ENCODE data around the gene CLIC1.

Gene CLIC1

DNA sequence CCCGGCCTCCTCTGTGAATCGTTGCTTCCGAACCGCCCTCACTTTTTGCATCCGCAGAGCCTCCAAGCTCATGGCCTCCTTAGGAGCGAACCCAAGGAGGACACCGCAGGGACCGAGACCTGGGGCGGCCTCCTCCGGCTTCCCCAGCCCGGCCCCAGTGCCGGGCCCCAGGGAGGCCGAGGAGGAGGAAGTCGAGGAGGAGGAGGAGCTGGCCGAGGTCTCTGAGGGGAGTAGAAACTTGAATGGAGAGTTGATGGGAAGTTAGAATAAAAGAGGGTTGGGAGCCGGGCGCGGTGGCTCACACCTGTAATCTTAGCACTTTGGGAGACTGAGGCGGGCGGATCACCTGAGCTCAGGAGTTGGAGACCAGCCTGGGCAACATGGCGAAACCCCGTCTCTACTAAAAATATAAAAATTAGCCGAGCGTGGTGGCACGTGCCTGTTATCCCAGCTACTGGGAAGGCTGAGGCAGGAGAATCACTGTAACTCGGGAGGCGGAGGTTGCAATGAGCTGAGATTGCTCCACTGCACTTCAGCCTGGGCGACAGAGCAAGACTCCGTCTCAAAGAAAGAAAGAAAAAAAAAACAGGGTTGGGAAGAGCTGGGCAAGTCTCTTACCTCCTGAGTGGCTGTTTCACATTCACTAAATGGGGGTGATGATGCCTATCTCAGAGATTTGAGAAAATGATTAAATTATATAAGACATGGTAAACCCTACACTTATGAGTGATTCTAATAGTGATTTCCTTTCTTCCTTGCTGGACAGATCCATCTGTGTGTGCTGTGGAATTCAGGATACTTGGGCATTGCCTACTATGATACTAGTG, 4.3 kb upstream of the CLIC1 start:
- no peak for DNase-seq (ENCODE audit: low read depth)

DNA sequence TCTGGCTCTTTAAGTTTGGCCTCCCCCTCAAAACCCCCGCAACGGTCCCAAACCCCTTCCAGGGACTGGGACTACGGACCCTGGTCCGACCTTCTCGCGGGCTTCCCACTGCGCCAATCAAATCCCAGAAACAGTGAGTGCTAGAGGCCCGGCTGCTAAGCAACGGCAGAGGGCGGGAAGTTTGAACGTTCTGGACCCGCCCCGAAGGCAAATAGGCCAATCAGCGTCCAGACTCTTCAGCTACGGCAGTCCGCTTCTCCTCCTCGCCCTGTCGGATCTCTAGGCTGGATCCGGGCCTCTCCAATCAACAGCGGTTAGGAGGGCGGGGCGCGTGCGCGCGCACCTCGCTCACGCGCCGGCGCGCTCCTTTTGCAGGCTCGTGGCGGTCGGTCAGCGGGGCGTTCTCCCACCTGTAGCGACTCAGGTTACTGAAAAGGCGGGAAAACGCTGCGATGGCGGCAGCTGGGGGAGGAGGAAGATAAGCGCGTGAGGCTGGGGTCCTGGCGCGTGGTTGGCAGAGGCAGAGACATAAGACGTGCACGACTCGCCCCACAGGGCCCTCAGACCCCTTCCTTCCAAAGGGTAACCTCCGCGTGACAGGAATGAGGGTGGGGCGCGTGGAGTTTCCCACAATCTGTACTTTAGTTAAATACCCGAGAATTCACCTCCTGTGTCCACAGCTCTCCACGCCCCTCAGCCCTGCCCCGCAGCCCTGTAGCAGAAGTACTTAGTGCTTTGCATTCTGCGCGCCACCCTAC, 3.5 kb upstream of the CLIC1 start, which contains the start of gene MSH5:
Gene MSH5 (plus strand): TSS at position 367 of the 758 bp plus-strand sequence. CDS start 462 bp downstream, outside the sequence.
- DNase-seq (ENCODE audit: low read depth): peak; percentile 97
- peak within 1 kb of the TSS; percentile 87 for H3K4me3 ChIP-seq (ENCODE audit: low read depth, low read length)

More for the DNA sequence above, 4.3 kb upstream of the CLIC1 start:
- peak overlapping the region; percentile 87 for H3K4me3 ChIP-seq (ENCODE audit: low read depth, low read length)

DNA sequence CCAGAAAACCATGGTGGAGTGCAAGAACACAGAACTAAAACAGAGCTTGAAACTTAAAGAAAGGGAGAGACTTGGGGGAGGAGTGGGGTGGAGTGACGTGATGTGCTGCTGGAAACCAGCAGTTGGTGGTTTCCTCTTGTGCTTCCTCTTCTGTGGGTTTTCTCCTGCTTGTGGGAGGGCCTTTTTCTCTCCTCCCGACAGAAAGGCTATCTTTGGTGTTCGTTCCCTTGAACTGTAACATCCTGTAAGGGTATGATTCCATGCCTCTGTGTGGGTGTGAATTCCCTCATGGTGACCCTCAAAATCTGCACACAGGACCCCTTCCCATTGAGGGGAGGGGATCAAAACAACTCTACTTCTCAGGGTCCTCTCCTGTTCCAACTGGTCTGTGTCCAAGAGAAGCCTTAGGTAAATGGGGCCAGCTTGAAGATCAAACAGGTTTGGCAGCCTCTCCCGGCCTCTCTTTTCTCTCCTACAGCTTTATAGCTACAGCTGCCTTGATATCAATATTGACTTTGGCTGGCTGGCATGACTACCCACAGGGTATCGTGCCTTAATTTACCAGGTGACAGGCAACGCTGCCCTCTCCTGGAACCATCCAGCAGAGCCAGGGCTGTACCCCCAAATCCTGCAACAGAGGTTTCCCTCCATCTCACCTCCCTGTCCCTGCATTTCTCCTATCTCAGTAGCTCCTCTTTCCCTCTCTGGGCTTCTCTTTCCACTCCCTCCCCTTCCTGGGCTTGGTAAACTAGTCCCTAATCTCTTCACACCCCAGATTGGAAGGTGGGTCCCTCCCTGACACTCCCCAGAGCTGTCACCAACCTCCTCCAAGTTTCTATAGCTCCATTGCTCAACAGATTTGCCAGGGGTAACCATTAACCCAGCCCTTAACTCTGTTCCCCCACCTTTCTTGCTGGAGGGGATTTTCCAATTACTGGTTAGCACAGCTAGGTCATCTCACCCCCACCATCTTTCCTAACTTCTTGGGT, 2.0 kb upstream of the CLIC1 start:
- H3K4me3 ChIP-seq (ENCODE audit: low read depth, low read length): peak overlapping the region; percentile 26
- DNase-seq (ENCODE audit: low read depth): peak; percentile 62

DNA sequence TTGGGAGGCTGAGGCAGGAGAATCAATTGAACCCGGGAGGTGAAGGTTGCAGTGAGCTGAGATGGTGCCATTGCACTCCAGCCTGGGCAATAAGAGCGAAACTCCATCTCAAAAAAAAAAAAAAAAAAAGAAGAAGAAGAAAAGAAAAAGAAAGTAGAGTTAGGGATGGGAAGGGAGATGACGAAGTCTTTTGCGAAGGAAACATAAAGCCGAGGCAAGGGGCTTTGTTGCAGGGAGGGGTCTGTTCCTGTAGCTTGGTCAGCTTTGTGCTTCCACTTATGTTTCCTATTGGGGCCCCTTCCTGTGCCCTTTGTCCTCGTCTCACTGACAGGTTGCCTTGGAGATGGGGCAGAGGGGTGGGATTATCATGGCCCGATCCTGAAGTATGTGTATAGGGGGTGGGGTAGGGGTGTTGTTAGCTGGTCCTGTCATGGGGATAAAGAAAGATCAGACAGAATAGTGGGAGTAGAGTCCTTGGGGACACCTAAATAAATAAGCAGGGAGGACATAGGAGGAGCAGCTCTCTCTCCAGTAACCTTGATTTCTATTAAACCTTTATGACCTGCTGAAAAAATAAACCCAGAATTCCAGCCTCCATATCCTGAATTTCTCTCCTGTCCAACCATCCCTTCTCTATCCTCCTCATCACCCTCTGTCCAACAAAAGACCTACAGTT, 1.1 kb upstream of the CLIC1 start:
- peak overlapping the region; percentile 26 for H3K4me3 ChIP-seq (ENCODE audit: low read depth, low read length)
- DNase-seq (ENCODE audit: low read depth): no peak

DNA sequence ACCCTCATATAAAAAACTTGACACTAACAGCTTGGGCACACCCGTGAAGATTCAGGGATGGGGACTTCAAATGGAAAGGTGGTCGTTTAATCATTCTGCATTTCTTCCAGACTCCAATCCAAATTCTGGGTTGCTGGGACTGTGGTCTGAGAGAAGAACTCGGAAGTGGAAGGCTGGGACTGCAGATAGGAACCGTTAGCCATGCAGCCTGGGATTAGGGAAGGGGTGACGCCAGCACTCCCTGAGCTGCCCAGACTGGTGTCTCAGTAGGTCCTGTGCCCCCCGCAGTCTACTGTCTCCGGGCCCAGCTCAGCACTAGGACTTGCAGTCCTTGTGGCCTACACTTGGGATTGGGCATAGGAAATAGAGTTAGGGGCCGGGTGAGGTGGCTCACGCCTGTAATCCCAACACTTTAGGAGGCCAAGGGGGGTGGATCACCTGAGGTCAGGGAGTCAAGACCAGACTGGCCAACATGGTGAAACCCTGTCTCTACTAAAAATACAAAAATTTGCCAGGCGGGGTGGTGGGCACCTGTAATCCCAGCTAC, 511 bp upstream of the CLIC1 start:
- H3K4me3 ChIP-seq (ENCODE audit: low read depth, low read length): peak overlapping the region; percentile 99
- DNase-seq (ENCODE audit: low read depth): no peak

DNA sequence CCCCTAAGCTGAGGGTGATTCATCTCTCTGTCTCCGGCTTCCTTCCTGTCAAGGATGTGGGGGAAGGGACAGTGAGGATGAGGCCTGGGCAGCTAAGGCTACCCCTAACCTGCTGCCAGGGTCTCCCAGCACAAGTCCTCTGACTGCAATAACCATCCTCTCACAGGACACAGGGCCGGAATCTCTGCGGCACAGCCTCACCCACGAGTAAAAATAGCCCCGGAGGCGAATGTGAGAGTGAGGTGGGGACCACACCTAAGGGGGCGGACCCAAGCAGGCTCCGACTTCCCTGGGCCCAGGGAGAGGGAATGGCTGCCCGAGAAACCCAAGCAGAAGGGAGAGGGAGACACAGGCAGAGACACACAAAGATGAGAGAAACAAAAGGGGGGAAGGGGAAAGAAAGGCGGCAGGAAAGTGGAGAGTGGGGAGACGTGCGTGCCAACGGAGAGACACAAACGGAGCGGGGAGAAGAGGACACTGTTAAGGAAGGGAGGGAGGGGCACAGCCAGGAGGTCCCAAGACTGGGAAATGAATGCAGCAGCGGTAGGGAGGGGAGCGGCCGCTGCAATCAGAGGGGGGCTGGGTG, 1.4 kb downstream of the CLIC1 start:
- H3K4me3 ChIP-seq (ENCODE audit: low read depth, low read length): peak overlapping the region; percentile 99
- peak; percentile 29 for DNase-seq (ENCODE audit: low read depth)

DNA sequence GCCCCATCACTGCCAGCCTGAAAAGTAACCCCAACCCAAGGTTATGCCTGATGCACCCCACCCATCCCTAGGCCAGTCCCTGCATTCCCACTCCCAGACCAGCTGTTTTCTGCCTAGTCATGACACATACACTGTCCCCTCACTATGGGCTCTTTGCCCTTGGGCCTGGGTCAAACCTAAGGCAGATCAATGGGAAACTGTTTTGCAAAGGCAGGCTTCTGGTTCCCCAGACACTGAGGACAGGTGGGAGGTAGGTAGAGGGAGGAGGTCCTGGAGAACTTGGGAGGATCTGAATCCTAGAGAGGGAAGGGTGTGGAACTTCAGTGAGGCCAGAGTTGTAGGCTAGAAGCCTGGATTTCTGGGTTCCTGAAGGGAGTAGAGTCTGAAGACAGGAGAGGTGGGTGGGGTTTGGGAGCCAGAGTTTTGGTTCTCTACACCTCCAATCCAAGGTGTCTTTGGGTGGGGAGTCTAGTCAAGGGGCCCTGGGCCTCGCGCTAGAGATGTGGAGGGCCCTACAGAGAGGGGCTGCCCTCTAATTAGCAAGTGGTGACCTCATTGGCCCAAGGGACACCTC, 2.0 kb downstream of the CLIC1 start:
- no peak for DNase-seq (ENCODE audit: low read depth)
- peak overlapping the region; percentile 99 for H3K4me3 ChIP-seq (ENCODE audit: low read depth, low read length)

DNA sequence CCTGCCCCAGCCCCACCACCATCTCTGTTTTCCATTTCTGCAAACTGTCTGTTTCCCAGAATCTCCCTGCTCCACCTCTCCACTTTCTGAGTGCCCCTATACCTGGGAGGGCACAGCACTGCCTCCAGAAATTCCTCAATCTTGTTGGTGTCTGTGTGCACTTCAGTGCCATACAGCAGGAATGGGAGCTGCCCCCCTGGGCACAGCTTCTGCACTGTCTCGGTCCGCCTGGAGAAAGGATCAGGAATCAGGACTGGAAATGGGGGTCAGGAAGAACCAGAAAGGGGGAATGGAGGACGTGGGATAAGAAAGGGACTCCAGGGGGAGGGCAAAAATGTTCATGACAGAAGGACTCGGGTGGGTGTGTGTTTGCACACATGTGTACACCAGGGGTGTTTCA, 2.6 kb downstream of the CLIC1 start:
- H3K4me3 ChIP-seq (ENCODE audit: low read depth, low read length): peak overlapping the region; percentile 99
- DNase-seq (ENCODE audit: low read depth): no peak

DNA sequence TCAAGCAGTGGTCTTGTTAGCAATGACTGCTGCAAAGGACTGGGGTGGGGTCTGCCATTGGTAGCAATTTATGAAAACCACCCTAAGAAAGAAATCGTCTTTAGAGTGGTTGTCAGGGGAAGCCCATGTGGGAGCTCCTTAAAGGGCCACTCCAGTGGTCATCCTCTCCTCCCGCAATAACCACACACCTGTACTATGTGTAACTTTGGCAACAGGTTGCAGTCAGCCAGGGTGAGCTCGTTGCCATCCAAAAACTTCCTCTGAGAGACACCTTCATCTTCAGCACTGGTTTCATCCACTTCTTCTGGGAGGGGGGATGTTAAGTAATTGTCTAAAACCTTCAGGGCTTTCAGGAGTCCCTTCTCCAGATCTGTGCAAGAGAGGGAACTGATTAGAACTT, 4.3 kb downstream of the CLIC1 start:
- DNase-seq (ENCODE audit: low read depth): no peak
- no peak overlapping the region for H3K4me3 ChIP-seq (ENCODE audit: low read depth, low read length)

DNA sequence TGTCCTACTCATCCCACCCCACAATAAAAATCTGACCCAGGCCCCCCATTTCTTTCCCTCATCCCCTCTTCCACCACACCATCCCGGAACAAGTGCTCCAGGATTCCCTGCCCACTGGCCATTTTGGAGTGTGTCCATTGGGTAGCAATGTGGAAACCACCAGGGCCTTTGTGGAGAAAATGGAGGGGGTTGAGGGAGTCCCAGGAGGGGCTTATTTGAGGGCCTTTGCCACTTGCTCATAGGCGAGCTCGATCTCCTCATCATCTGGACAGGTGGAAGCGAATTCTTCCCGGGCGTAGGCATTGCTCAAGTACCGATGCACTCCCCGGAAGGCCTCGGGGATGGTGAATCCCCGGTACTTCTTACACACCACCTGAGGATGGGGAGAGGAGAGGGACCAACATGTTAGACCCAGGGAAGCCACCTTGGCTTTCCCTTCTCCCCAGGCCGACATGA, 5.7 kb downstream of the CLIC1 start:
- no peak for DNase-seq (ENCODE audit: low read depth)
- H3K4me3 ChIP-seq (ENCODE audit: low read depth, low read length): peak overlapping the region; percentile 90

DNA sequence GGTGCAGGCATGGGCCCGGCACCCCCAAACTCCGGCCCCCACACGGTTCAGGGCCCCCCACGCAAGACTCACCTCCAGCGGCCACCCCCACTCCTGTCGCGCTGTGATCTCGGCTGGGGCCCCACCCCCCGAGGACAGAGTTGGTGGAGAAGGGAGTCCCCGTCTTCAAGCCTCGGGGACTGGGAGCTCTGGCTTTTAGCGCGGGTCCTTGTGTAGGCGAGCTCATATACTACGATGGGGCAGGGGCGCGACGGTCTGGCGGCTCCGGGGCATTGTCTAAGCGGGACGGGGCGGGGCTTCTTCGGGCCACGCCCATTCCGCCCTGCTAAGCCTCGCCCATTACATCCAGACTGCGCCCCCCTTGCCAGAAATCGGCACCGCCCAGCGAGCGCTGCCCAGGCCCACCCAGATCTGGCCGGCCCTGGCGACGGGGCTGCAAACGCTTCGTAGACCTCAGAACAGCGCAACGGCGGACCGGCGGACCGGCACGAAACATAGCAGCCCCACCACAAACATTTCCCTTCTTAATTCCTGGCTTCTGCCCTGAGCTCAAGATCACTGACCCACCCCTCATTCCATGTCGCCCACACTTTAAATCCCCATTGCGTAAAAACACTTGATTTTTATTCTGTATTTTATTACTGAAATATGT, 6.2 kb downstream of the CLIC1 start:
- DNase-seq (ENCODE audit: low read depth): peak; percentile 64
- peak overlapping the region; percentile 90 for H3K4me3 ChIP-seq (ENCODE audit: low read depth, low read length)

DNA sequence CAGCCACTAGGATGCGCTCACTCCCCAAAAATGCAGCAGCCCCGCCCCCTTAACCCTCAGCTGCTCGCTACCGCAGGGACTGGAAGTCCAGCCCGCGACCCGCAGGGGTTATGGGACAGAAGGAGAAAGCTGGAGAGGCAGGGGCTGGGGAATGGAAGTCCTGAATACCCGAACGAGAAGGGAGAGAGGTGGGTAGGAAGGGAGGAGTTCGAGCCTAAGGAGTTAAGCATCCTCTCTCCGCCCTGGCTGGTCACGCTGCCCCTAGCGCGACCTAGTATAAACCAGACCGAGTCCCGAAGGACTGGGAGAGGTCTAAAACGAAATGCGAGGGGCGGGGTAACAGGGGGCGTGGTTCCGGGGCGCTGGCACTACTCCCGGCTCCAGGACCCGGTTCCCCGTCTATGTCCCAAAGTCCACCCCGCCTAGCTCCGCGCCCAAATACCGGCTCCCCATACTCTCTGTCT, 6.8 kb downstream of the CLIC1 start:
- peak overlapping the region; percentile 90 for H3K4me3 ChIP-seq (ENCODE audit: low read depth, low read length)
- DNase-seq (ENCODE audit: low read depth): peak; percentile 50

DNA sequence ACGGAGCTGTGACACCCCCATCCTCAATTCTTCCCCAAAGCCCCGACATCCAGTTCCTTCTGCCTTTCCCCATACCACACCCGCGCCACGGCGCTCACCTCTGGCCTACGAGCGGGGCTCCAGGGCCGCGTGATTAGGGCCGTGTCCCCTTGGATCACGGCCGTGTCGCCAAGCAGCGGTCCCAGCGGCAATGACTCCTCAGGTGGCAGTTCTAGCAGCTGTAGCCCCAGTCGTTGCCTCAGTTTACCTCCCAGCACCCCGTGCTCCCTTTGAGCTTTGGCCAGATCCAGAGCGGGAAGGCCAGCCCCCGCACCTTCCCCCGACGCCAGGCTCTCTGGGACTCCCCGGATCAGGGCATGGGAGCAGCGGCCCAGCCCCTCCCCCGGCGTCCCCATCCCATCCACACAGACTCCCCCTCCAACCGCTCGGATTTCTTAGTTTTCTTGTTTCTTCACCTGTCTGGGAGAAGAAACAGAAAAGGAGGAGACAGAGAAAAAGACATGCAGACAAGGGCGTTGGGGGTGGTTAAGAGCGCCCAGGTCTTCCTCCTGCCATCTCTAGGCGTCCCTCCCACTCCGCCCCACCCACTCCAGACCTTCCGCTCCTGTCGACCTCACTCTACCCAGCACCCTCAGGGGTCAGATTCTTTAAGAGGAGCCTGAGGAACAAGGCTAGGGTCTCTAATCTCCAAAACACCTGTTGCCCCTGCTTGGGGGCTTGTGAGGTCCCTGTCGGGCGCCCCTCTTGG, 7.4 kb downstream of the CLIC1 start, which contains the start of gene DDAH2:
Gene DDAH2 (minus strand): TSS at position 533 of the 748 bp plus-strand sequence. CDS start 138 bp downstream, at position 395.
- no peak for DNase-seq (ENCODE audit: low read depth)
- peak within 1 kb of the TSS; percentile 90 for H3K4me3 ChIP-seq (ENCODE audit: low read depth, low read length)

DNA sequence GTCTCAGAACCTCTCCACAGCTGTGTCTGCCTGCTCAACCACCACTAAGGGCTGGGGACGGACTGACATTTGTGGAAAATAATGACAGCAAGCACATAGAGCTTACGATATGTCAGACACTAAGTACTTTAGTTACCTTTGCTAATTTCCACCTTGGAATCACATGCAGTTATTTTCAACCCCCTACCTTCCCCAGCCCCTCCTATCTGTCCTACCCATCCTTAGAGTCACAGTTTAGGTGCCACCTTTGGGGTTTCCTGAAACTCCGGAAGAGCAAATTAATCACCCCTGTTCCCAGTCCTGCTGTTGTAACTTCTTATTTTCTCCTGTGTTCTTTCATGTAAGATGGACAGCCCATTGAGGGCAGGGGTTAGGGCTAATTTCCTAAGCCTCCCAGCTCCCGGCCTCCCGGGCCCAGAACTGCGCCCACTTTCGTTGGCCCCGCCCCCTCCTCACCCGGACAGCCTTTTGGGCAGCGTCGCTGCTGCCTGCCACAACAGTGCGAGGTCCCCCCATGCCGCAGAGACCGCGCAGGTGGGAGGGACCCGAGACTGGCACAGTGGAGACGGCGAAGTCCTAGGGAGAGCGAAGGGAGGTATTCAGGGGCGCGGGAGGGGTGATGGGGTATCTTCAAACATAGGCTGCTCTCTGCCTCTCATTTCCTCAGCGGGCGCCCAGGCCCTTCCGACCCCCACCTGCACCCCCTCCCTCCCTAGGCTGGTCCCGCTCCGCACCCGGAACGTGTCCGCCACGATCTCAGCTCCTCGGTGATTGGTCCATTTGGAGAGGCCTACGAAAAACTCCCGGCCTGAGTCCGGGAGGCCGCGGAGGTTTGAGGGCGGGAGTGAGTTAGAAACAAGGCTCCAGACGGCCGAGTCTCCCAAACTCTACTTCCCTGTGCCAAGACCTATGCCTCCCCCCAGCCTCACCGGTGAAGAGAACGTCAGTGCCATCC, 8.3 kb downstream of the CLIC1 start:
- no peak for DNase-seq (ENCODE audit: low read depth)
- H3K4me3 ChIP-seq (ENCODE audit: low read depth, low read length): no peak overlapping the region

DNA sequence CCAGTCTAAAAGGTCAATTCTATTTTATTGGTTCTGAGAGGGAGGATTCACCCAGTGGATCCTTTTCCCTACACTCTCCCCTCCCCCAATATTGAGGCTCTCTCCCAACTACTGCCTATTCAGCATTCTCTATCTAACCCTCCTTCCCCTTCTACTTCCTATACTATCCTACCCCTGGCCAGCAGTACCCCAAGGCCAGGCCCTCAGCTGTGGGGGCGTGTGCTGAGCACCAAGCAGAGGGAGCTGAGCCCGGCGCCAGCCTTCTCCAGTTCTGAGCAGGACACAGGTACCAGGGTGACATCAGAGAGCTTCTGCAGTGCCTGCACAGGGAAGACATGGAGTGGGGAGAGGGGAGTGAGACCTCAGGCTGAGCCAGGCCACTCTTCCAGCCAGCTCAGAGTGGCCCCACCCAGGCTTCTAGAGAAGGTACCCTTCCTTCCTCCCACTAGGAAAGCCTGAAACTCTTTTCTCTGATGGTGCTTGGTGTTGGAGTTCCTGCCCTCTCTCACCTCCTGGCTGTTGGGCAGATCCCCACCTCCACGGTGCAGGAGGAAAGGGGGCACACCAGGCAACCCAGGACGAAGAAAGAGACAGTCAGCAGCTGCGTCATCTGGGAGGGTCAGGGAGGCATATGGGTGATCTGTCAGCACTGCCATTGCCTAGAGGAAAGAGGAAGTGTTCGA, 9.2 kb downstream of the CLIC1 start:
- DNase-seq (ENCODE audit: low read depth): no peak
- H3K4me3 ChIP-seq (ENCODE audit: low read depth, low read length): no peak overlapping the region

Data from skeletal muscle cell (primary cell).